ENCODE measurements around the gene RSU1. TPM values are rescaled to one million over a fixed set of nuclear protein-coding genes. Genes with fewer than 3 reads are reported as not detected.
A peak's percentile ranks its signal among the peaks of the same experiment; 100 is the strongest.

Gene RSU1
- total RNA-seq, 1 donor from 2014 or later: 63.4 TPM

DNA sequence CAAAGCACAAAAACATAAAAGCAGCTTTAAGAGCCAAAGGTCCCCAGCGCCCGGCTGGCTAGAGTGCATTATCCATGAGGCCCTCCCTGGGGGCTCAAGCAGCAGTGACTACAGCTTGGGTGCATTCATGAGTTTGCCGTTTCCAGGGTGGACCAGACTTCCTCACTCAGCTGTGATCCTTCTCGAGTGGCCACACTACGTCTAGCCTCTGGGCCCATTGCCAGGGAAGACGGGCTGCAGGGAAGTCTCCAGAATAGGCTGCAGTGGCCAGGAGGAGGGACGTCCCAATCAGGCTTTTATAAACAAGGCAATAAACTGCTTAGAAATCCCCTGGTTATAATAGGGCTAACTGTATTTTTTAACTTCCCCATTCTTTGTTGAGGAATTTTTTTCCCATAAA is 206.2 kb downstream of the RSU1 start:
- DNase-seq (ENCODE audit: low read depth): no peak

DNA sequence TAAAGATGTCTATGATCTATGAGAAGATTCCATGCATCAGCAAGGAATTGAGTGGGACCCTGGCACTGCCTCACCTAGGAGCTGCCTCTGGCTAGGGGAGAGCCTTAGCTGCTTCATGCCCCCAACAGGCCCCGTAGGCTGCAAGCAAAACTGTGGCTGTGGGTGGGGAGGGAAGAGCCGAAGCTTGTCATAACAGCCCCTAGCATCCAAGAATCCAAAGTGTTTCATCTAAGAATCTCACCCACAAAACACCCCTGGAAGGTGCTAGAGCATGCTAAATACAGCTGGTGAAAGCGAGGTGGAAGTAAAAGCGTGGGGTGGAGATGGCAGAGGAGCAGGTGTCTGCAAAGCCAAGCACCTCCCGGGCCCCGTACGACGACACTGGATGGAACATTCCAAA is 208.0 kb downstream of the RSU1 start:
- DNase-seq (ENCODE audit: low read depth): no peak

DNA sequence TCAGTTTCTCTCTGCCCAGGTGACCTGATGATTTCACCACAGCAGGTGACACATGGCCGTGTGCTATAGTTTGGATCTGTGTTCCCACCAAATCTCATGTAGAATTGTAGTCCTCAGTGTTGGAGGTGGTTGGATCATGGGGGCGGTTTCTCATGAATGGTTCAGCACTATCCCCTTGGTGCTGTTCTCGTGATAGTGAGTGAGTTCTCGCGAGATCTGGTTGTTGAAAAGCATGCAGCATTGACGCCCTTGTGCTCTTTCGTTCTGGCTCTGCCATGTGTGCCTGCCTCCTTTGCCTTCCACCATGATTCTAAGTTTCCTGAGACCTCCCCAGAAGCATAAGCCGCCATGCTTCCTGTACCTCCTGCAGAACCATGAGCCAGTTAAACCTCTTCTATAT is 210.3 kb downstream of the RSU1 start:
- DNase-seq (ENCODE audit: low read depth): no peak

DNA sequence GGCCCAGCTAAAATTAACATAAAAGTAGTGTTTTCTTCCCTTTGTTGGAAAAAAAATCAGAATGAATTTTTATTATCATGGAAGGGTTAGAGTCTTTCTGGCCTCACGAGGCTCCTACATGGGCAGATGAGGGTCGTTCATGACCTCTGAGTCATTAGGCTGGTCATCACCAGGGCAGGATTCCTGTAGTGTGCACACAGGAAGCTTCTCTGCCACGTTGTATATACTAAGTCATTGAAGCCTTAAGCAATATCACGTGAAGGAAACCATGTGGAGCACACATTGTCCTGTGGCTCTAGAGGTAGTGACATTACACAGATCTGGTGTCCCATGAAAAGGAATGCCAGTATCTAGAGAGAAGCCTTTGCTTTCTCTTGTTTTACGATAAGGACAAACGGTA is 210.8 kb downstream of the RSU1 start:
- DNase-seq (ENCODE audit: low read depth): no peak

DNA sequence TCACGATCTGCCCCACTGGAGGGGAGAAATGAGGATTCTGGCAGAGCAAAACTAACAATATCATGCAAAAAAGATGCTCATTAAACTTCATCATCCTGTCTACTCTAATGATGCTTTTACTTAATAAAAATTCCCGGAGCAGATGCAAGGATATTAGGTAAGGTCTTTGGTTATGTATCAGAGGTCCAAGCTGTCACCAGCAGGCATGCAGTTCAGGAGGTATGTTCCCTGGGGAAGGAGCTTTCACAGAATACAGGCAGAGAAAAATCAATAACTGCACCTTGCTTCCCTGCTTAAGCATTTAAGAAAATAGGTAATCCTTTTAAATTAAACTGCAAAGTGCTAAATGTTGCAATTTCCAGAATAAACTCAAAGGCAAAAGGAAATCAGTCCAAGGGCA is 213.9 kb downstream of the RSU1 start:
- DNase-seq (ENCODE audit: low read depth): no peak

DNA sequence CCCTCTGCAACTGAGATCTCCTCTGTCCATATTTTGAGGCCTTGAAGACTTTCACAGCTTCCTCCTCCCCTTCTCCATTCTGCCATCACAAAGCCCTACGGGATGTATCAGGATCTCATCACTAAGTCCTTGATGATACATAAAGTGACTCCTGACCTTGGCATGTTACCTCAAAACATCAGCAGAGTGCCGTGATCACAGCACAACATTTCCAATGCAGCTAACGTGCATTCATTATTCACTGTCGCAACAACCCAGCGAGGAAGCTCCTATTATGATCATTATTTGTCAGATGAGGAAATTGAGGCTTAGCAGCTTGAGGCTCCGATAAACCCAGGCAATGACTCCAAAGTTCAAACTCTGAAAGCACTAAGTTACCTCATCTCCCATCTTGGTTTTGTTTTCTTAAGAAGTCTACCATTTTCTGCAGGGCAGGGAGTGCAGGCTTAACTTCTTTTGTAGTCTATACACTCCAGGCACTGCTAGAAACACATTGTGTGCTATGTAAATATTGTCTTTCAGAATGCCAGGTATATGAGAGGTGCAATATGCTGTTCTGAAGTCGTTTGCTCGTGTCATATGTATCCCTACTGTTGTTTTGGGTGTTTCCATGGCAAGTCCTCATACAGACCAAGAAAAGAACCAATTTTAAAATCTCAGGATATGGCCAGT is 215.0 kb downstream of the RSU1 start:
- DNase-seq (ENCODE audit: low read depth): no peak

DNA sequence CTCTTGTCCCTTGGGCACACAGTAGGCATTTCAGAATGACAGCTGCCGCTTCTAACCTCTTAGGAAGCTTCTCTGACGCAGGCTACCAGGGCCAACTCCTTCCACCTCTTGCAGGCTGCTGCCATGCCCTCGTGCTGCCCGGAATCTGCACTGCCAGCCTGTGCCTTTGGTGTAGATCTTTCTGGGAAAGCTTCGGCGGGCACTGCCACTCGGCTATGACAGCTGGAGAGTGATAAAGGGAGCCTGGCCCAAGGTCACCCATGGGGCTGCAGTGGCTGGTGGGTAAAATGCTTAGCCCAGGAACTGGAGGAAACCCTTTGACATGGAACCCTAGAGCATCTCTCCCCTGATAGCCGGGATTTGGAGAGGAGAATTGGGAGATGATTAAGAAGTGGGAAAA is 217.6 kb downstream of the RSU1 start:
- DNase-seq (ENCODE audit: low read depth): no peak

DNA sequence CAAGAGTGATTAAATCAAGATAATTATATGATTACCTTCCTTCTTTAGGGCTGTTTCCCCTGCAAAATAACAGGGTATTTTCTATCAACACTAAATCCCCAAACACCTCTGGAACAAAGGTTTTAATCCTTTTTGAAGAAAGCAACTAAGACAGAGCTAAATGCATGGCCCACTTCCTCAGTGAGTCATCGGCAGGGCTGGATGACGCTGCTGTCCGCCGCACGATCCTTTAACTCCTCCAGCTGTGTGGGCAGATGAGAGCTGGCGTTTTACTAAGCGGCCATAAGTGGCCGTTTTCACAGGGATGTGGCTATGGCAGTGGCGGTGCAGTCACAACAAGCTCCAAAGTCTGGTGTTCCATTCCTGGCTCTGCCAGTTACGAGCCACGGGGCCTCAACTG is 219.6 kb downstream of the RSU1 start:
- no peak for DNase-seq (ENCODE audit: low read depth)

DNA sequence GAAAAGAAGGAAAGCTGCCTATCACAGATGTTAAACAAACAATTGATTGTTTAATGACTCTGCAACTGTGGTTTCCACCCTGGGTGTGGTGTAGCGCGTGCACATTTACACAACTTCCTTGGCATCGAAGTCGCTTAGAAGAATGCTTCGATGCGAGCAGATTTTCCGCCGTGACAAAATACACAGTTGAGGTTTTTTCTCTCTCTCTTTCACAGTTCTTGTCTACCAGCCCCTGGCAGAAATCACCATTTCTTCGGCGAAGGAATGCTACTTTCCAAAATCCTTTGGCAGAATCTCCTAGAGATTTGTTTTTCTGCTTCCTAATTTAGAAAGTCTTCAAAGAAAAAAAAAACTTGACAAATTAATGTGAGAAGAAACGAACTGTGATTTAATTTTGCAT is 224.8 kb downstream of the RSU1 start:
- no peak for DNase-seq (ENCODE audit: low read depth)

DNA sequence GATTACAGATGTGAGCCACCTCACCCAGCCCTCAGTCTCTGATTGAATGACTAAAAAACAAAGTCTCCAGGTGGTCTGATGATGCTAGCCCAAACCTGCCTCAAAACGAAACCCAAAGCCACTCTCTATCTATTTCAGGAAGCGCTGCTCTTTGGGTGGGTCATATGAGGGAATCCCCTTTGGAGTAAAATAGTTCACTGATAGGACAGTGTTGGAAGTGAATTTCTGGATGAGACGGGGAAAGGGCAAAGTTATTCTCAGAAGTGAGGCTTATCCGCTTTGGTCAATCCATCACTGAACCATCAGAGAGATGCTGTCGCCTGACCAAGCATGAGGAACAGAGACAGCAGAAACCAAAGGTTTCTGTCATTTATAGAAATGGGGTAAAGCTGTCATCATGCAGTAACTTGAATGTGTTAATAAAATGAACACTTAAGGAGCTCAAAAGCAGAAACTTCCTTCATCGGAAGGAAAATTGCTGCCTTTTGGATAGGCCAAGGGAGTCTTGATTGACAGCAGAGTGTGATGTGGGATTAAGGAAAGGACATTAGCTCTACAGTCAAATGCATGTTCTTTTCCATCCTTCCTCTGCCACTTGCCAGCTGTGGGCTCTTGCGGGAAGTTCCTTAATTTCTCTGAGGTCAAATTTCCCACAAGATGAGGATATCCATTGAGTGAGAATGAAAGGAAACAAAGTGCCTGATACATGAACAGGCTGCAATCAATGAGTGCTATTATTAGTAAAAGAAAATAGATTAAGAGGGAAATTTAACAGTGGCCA is 230.7 kb downstream of the RSU1 start:
- peak; percentile 84 for DNase-seq (ENCODE audit: low read depth)

DNA sequence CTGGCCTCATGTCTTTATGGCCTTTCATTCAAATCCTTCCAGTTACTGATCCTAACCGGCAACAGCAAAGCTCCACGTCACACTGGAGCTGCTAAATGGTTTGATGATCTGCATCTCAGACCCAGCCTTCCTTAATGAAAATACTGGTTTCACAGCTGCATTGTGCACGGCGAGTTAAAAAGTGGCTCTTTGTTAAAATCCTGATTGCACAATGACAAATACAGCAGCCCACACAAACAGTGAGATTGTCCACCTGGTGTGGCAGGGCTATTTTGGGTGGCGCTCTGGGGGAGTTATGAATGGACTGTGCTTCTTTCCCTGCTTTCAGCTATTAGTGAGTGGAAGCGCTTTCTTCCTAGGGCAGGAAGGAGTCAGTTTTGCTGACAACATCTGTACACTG is 232.1 kb downstream of the RSU1 start:
- DNase-seq (ENCODE audit: low read depth): peak; percentile 8

DNA sequence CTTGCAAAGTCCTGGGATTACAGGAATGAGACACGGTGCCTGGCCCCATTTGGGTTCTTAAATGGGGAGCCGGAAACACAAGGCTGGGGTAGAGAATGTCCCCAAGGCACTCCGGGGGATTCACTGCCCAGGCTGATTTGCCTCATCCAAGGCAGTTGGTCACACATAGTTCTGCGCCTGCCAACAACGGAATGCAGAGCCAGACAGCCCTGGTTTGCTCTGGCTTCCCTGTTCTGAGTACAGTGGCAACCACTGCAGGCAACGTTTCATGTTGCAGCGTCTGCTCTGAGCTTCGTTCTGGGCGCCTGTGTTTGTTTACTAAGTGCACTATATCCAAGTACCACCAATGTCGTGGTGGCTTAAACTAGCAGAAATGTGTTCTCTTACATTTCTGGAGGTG is 233.8 kb downstream of the RSU1 start:
- DNase-seq (ENCODE audit: low read depth): peak; percentile 70

DNA sequence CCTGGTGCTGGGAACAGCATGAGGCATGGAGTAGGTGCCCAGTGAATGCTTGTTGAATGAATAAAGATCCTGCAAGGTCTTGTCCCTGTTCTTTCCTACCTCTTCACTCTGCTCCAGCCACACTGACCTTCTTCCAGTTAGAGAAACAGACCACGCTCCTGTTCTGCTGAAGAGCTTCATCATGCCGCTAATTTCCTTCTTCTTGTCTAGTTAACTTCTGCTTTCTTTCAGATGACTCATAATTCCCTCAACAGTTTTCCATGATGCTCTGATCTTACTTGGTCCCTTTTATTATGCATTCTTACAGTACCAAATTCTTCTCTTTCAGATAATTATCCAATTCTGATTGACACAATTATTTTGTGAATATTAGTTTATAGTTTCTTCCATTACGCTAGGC is 236.0 kb downstream of the RSU1 start:
- no peak for DNase-seq (ENCODE audit: low read depth)

DNA sequence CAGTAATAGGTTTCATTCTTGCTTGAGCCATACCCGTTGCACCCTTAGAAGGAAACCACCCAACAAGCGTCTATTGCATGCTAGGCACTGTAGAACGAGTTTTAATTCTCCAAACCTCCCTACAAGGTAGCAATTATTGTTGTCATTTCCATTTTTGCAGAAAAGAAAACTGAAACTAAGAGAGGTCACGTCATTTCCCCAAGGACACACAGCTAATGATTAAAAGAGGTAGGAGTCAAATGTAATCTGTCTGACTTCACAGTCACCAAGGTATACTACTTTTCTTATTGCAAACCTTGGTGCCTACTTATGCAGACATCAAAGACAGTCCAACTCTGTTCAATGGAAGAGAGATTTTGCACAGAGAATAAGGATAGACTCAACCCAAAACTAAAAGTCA is 246.5 kb downstream of the RSU1 start:
- DNase-seq (ENCODE audit: low read depth): no peak

DNA sequence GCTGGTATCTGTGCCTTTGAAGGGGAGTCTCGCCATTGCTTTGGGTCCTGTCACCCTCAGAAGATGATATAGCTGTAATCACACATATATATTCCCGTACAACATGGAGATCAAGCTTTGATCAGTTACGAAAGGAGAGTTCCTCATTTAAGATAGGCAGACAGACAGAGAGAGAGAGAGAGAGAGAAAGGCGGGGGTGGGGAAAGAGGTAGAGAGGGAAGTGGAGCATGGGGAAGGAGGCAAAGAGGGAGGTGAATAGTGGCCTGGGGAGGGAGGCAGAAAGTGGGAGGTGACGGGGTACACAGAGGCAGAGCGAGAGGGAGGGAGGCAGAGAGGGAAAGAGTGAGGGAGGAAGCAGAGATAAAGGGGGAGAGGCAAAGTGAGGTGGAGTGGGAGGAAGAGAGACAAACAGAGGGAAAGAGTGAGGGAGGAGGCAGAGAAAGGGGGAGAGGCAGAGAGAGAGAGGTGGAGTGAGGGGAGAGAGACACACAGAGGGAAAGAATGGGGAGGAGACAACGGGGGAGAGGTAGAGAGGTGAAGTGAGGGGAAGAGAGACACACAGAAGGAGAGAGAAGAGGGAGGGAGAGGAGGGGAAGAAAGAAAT is 250.9 kb downstream of the RSU1 start:
- no peak for DNase-seq (ENCODE audit: low read depth)

DNA sequence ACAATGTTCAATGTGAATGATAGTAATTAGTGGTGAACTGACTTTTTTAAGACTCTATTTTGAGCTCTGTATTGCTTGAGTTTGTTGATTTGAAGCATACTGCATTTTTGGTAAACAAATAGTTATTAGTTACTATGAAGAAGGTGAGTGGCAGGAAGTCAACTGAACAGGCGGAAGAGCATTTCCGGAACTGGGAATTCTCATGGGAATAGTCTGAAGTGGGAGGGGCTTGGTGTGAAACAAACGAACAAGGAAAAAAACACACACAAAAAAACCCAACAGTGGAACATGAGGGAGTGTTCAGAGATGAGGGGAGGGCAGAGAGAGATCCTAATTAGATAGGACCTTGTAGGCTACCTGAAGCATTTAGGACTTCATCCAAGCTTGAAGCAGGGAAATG is 251.6 kb downstream of the RSU1 start:
- DNase-seq (ENCODE audit: low read depth): no peak

DNA sequence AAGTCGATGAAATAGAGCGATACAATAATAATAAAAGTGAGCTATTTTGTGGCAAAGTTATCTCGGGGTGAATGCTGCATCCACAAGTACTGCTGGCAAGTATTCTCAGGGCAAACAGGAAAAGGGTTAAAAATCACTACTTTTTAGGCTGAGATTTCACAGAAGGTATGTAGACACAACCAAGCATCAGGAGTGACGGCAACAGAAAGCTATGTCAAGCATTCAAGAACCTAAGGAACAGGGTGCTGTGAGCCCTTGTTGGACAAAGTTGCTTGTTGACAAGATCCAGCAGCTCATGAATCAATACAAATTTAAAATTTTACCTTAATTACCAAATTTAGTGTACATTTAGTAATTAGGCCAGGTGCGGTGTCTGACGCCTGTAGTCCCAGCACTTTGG is 254.3 kb downstream of the RSU1 start:
- DNase-seq (ENCODE audit: low read depth): no peak

DNA sequence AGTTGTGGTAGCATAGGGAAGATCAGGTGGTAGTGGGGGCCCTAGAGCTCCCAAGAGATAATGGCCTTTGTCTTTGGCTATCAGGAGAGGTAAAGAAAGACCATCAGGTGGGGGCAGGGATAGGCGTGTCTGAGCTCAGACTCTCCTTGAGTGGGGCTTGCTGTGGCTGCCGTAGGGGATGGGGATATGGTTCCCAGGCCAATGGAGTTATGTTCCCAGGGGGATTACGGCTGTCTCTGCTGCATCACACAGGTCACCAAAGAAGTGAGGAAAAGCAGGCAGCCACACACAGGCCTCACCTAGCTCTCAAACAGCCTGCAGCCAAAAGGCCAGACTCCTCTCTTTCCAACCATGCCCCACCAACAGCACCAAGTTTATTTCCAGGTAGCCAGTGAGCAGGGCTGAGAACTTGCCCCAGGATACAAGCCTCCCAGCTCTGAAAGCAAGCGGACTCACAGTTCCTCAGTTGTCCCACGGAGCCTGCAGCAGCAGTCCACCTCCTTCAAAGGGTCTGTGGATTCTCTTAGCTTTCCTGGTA is 257.9 kb downstream of the RSU1 start:
- DNase-seq (ENCODE audit: low read depth): no peak

DNA sequence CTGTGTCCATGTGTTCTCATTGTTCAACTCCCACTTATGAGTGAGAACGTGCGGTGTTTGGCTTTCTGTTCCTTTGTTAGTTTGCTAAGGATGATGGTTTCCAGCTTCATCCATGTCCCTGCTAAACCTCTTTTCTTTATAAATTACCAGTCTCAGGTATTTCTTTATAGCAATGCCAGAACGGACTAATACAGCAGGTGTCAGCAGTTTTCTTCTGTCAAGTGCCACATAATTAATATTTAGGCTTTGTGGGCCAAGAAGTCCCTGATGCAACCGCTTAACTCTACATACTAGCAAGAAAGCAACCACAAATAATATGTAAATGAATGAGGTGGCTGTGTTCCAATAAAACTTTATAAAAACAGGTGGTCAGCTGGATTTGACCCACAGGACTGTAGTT is 269.3 kb downstream of the RSU1 start:
- no peak for DNase-seq (ENCODE audit: low read depth)

DNA sequence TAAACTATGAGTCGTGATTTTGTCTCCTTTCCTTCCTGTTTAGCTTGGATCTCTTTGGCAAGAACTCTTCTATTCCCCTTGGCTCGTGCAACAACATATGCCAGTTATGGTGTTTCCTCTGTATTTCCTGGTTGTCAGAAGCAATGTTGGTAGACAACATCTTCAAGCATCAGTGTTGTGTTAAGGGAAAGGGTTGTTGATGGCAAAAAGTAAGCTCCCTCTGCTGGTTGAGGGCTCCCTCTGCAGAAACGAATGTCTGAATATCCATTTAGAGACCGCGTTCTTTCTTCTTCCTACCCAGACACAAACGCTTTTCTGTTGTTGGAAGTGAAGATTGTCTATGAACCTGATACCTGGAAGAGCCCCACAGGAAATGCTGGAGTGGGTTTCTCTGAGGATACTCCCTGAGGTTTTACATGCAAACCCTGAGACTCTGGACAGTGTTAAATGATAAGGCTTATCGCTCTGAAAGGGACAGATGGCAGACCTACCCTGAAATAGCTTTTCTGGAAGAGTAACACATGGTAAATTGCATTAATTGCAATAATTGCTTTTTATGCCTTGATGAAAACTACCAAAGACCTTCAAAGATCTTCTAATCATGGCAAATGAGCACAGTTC is 272.0 kb downstream of the RSU1 start:
- peak; percentile 23 for DNase-seq (ENCODE audit: low read depth)

DNA sequence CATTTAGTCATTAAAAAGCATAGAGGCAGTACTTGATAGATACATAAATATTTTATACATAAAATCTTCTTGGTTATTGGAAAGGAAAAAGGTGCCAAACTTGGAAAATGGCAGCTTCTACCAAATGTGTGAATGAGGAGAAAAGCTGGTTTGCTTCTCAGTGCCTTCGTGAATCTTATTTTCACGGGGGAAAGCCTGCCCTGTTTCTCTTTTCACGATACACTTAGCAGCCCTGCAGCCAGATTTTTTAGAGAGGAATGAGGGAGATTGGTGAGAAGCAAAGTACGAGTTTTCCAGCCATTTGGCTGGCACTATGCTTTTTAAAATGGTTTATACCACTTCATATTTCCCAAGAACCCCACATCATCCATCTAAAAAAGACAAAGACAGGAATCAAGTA is 272.6 kb downstream of the RSU1 start:
- DNase-seq (ENCODE audit: low read depth): no peak

DNA sequence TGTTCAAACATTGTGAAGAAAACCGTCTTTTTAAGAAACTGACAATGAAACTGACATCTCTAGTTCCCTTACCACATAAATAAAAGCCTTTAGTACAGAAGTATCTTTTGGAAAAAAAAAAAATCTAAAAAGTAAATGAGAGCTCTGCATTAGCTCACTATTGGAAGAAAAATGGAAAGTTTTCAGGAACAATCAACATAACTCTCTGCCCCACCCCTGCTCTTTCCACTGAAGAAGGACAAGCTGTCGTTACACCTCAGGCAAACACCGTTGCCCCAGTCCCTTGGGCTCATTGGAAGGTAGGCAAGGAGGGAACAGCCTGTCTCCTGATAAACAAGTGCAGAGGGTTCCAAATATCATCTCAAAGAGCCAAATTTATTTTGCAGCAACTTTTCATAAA is 273.1 kb downstream of the RSU1 start:
- no peak for DNase-seq (ENCODE audit: low read depth)
